ENCODE results near the gene LRRN1. TPM values are rescaled to one million over a fixed set of nuclear protein-coding genes. Genes with fewer than 3 reads are reported as not detected.

LRRN1 gene
- total and polyA plus RNA-seq, 2 of the 4 experiments (the other 2 are of a cell fraction) = 0.18 to 0.41 TPM

DNA sequence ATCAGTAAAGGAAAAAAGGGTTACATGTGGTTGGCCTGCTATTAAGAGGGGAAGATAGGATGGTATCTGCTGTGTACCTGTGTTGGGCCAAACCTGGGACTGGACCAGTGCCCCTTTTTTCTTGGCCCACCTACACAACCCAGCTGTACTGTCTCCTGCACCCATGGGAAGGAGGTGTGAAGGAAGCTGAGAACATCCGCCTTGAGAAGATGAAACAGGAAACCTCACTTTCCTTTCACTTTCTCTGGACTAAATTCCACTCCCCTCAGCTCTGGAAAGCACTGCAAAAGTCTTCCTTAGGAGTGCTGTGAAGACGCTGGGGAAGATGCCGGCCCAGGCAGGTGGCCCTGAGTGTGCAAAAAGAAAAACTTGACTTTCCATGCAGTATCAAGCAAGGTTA lies 37.6 kb downstream of the LRRN1 start:
- in situ Hi-C loops (cut with MboI; ENCODE audit: low sequenced_read_pairs) = no loop called here
- no TSS peak for BruUV-seq (replicated peaks)
- H3K4me1 ChIP-seq (ENCODE audit: control insufficient read depth, insufficient read depth, low read length) = no peaks in the 10 kb centered on the region
- H3K4me3 ChIP-seq (ENCODE audit: insufficient read depth, low read depth, low read length) = no peak overlapping the region
- no peak overlapping the region for H3K18ac ChIP-seq (ENCODE audit: low read depth, low read length)
- no peak for ATAC-seq (ENCODE audit: low read depth)
- no peaks in the 10 kb centered on the region for H3K9me1 ChIP-seq (ENCODE audit: insufficient read depth, low read length)
- H4K5ac ChIP-seq (ENCODE audit: low read depth, low read length) = no peak overlapping the region
- H2BK5ac ChIP-seq (ENCODE audit: low read depth, low read length, poor library complexity, severe bottlenecking) = no peak overlapping the region
- CTCF ChIA-PET = no interaction called here
- H3K27ac ChIP-seq (ENCODE audit: insufficient read depth, low read length) = no peak overlapping the region
- H3K9ac ChIP-seq (ENCODE audit: low read depth, low read length) = no peak overlapping the region
- no peak overlapping the region for H3K4ac ChIP-seq (ENCODE audit: low read depth, low read length)
- intact Hi-C loops (cut with micrococcal nuclease) = no loop called here
- TF ChIP-seq MAZ (IDR thresholded peaks at IDR 0.05; ENCODE audit: borderline replicate concordance, low read depth, low read length) (no peak), RCOR1 (IDR thresholded peaks at IDR 0.05; ENCODE audit: insufficient replicate concordance, low read length) (no peak), CHD1 (IDR thresholded peaks at IDR 0.05; ENCODE audit: low read depth, low read length) (no peak), MXI1 (IDR thresholded peaks at IDR 0.05; ENCODE audit: borderline replicate concordance, low read depth, low read length) (no peak), BHLHE40 (IDR thresholded peaks at IDR 0.05; ENCODE audit: low read depth, low read length) (no peak), NFE2L2 (IDR thresholded peaks at IDR 0.05; ENCODE audit: low read depth, low read length) (no peak), POLR2A (IDR thresholded peaks at IDR 0.05; ENCODE audit: low read depth, low read length) (no peak)
- TF ChIP-seq, protein P1, sequence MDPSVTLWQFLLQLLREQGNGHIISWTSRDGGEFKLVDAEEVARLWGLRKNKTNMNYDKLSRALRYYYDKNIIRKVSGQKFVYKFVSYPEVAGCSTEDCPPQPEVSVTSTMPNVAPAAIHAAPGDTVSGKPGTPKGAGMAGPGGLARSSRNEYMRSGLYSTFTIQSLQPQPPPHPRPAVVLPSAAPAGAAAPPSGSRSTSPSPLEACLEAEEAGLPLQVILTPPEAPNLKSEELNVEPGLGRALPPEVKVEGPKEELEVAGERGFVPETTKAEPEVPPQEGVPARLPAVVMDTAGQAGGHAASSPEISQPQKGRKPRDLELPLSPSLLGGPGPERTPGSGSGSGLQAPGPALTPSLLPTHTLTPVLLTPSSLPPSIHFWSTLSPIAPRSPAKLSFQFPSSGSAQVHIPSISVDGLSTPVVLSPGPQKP (IDR thresholded peaks at IDR 0.05; ENCODE audit: borderline replicate concordance, low read depth, low read length) = no peak
- TF ChIP-seq, protein P2, sequence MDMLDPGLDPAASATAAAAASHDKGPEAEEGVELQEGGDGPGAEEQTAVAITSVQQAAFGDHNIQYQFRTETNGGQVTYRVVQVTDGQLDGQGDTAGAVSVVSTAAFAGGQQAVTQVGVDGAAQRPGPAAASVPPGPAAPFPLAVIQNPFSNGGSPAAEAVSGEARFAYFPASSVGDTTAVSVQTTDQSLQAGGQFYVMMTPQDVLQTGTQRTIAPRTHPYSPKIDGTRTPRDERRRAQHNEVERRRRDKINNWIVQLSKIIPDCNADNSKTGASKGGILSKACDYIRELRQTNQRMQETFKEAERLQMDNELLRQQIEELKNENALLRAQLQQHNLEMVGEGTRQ (IDR thresholded peaks at IDR 0.05; ENCODE audit: low read depth, low read length) = no peak
- H3K9me3 ChIP-seq (ENCODE audit: control insufficient read depth, insufficient read depth, low read length) = peaks cover 6% of the 10 kb centered on the region
- no peak overlapping the region for H3K14ac ChIP-seq (replicated peaks; ENCODE audit: low read depth, low read length)
- DNase-seq = no peak
- H4K8ac ChIP-seq (ENCODE audit: low read depth in 2 of 2, low read length in 2 of 2) = no peak overlapping the region
- H3K27me3 ChIP-seq (ENCODE audit: control insufficient read depth, insufficient read depth, low read length) = no peaks in the 10 kb centered on the region
- no peak overlapping the region for H2BK15ac ChIP-seq (ENCODE audit: low read depth, low read length)
- H2BK20ac ChIP-seq (ENCODE audit: low read depth, low read length) = no peak overlapping the region
- no peak overlapping the region for H3K56ac ChIP-seq (ENCODE audit: extremely low read depth, insufficient read depth, low read length)
- no peak overlapping the region for H2AK9ac ChIP-seq (replicated peaks; ENCODE audit: low read depth, low read length, poor library complexity)
- H2AFZ ChIP-seq (replicated peaks; ENCODE audit: low read length, poor library complexity) = no peak overlapping the region
- no CpG with 5 or more reads among the region's 3 CpGs for WGBS, 2 experiments (ENCODE audit: extremely low coverage in 2 of 2, insufficient read length in 1 of 2)
- H3K23ac ChIP-seq (ENCODE audit: low read depth, low read length) = no peak overlapping the region
- no peak overlapping the region for H2AK5ac ChIP-seq (ENCODE audit: low read depth, low read length)
- POLR2A ChIA-PET (ENCODE audit: unreplicated experiment) = no interaction called here
- dilution Hi-C loops (cut with HindIII; ENCODE audit: low sequenced_read_pairs, unreplicated experiment) = no loop called here
- H4K91ac ChIP-seq (ENCODE audit: insufficient read depth, low read depth, low read length) = no peak overlapping the region
- H2BK120ac ChIP-seq (ENCODE audit: low read depth, low read length) = no peak overlapping the region
- no peaks in the 10 kb centered on the region for H3K79me1 ChIP-seq (ENCODE audit: low read depth in 1 of 2, low read length in 2 of 2)
- no peaks in the 10 kb centered on the region for H4K20me1 ChIP-seq (ENCODE audit: insufficient read depth, low read length)
- no peaks in the 10 kb centered on the region for H3K36me3 ChIP-seq (ENCODE audit: control insufficient read depth, insufficient read depth, low read length)
- no peak overlapping the region for H3K4me2 ChIP-seq (ENCODE audit: low read depth, low read length)

Measured in IMR-90 (cell line).